Adrenal gland (tissue), 12 donors: ENCODE measurements around the gene USP11. TPM values are rescaled to one million over a fixed set of nuclear protein-coding genes. Genes with fewer than 3 reads are reported as not detected.

Experiments used
- DNase-seq, 7 donors: peaks; one replicate each; pipeline ENCODE4 v3.0.0-alpha.2; 2019 to 2020
- H3K27ac ChIP-seq, 5 donors: fragments of 200-600 bp; sonication (generic) in 4 of 5; 1 replicate in 3 of 5; 2 replicates in 2 of 5; pipeline versions ENCODE4 v1.5.1 to v1.8.0; 2016 to 2020; ENCODE audit warnings: mild to moderate bottlenecking in 1 of 5
- H3K27me3 ChIP-seq: fragments of 200-600 bp; 2 replicates; pipeline ENCODE4 v1.8.0; 2021
- H3K36me3 ChIP-seq, 2 donors: fragments of 200-600 bp; replicated peaks in 1 of 2; 1 replicate in 1 of 2; 2 replicates in 1 of 2; pipeline versions ENCODE4 v1.5.1 to v1.8.0; 2018 to 2022
- H3K4me1 ChIP-seq, 2 donors: fragments of 200-600 bp; replicated peaks in 1 of 2; 1 replicate in 1 of 2; 2 replicates in 1 of 2; pipeline versions ENCODE4 v1.5.1 to v1.8.0; 2018 to 2021
- H3K4me3 ChIP-seq, 4 donors: fragments of 200-600 bp; sonication (generic) in 3 of 4; one replicate each; pipeline ENCODE4 v1.5.1; 2016 to 2018
- H3K9me3 ChIP-seq, 3 donors: fragments of 200-600 bp; sonication (generic) in 1 of 3; replicated peaks in 1 of 3; 1 replicate in 2 of 3; 2 replicates in 1 of 3; pipeline versions ENCODE4 v1.5.1 to v1.8.0; 2016 to 2021
- POLR2A ChIP-seq, 2 donors: fragments of 450-650 bp; IDR thresholded peaks; one replicate each; pipeline ENCODE4 v1.6.1; 2017; ENCODE audit warnings: antibody characterized with exemption in 2 of 2, mild to moderate bottlenecking in 2 of 2, moderate library complexity in 1 of 2
- WGBS, 4 donors: extraction: QIAGEN DNeasy Blood & Tissue Kit in 2 of 4; methylation state at CpG; one replicate each; pipeline versions ENCODE4 v1.1.5 to v1.1.7; 2013 to 2017; 5-methylcytosine and 5-hydroxymethylcytosine counted together
- intact Hi-C, 2 donors: fragments of 100-400 bp; cut with DNase I; formaldehyde crosslinking; loops; one replicate each; pipeline versions ENCODE4 v1.14.1 to v1.15.0; 2022 to 2023
- polyA plus RNA-seq, 3 donors: library from polyadenylated mRNA; stranded (reverse); fragments of 200-250 nt in 2 of 3; fragments of 350-450 nt in 1 of 3; fragmentation: Illumina TruSeq in 1 of 3; extraction: RNeasy Lipid Tissue Mini Kit (QIAGEN cat#74804) in 1 of 3; gene quantifications; one replicate each; pipeline ENCODE4 v1.2.3, GENCODE V29; 2013 to 2014
- small RNA-seq, 2 donors: library from RNA; depleted of rRNA; stranded (forward); fragments of <200 nt; gene quantifications; one replicate each; pipeline ENCODE3, GENCODE V24; 2016
- total RNA-seq, 9 donors: library from RNA; depleted of rRNA in 4 of 9; stranded (reverse); fragments of >200 nt in 4 of 9; fragments of 120-200 nt in 1 of 9; fragmentation: NEBNext Ultra II Directional in 1 of 9; extraction: Animal tissue kit (Norgen Biotek cat#: 25700) in 1 of 9; gene quantifications; one replicate each; pipeline versions ENCODE4 v1.1.0 to v1.2.4, GENCODE V29; 2013 to 2023
- TF ChIP-seq, protein P1 (sequence below), 6 experiments: fragments of 450-650 bp in 4 of 6; fragments of 200-600 bp in 2 of 6; sonication (generic) in 1 of 6; IDR thresholded peaks; 1 replicate in 5 of 6; 2 replicates in 1 of 6; pipeline versions ENCODE4 v1.5.1 to v1.8.0; 2016 to 2021; ENCODE audit warnings: antibody characterized with exemption in 6 of 6, mild to moderate bottlenecking in 2 of 6, moderate library complexity in 1 of 6
- donor health status: healthy with polysubstance abuse.
- donor health status: Bipolar disorder and iron deficiency.
- donor health status: DM: yes; HTN: yes; CAD: no.
- donor health status: DM: no; HTN: no; CAD: no.
- donor health status: DM: no; HTN: no; CAD: no.
- donor health status: DM: yes; HTN: yes; CAD: no.

USP11 gene
- total and polyA plus RNA-seq, 12 donors: 27.4 to 63.0 (median 52.1) TPM

DNA sequence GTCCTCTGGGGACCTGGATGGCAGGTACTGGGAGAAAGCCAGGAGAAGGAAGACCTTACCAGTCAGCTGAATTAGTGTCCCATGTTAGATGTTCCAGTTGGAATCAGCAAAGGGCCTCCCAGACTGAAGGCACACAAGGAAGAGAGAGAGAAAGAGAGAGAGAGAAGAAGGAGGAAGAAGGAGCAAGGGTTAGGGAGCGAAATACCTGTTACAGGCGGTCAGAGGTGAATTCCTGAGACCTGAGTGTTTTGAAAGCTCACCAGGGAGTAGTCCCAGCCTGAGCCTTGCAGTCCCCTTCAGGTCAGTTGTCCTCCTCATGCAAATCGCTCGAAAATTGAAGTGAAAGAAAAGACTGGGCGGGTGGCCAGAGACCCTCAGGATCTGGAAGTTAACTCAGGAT is 60.3 kb downstream of the USP11 start:
- WGBS, 4 donors: 66 to 78% (median 73%) methylated on average over 5 of the region's 5 CpGs
- no peaks in the 10 kb centered on the region for H3K4me1 ChIP-seq
- H3K27ac ChIP-seq: no peak overlapping the region

DNA sequence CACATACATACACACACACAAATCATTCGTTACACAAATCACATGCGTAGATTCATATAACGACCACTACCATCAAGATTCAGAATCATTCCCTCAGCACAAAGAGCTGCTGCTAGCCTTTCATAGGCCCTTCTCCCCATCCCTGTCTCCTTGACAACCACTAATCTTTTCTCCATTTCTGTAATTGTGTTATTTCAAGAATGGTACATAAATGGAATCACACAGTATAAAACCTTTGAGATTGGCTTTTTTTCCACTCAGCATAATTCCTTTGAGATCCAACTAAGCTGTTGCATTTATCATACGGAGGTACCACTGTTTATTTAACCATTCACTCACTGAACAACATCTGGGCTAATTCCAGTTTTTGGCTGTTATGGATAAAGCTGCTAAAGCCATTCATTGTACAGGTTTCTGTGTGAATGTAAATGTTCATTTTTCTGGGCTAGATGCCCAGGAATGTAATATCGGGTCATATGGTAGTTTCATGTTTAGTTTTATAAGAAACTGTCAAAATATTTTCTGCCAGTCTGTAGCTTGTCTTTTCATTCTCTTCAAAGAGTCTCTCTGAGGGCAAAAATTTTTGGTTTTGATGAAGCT is 64.1 kb downstream of the USP11 start:
- H3K27ac ChIP-seq: no peak overlapping the region
- no peak overlapping the region for H3K4me3 ChIP-seq
- 64 to 74% (median 68%) methylated on average over 5 of the region's 5 CpGs for WGBS, 4 donors
- no peak for DNase-seq
- intact Hi-C loops: no loop called here
- no peaks in the 10 kb centered on the region for H3K9me3 ChIP-seq
- H3K27me3 ChIP-seq: peaks cover 3% of the 10 kb centered on the region
- TF ChIP-seq, protein P1, sequence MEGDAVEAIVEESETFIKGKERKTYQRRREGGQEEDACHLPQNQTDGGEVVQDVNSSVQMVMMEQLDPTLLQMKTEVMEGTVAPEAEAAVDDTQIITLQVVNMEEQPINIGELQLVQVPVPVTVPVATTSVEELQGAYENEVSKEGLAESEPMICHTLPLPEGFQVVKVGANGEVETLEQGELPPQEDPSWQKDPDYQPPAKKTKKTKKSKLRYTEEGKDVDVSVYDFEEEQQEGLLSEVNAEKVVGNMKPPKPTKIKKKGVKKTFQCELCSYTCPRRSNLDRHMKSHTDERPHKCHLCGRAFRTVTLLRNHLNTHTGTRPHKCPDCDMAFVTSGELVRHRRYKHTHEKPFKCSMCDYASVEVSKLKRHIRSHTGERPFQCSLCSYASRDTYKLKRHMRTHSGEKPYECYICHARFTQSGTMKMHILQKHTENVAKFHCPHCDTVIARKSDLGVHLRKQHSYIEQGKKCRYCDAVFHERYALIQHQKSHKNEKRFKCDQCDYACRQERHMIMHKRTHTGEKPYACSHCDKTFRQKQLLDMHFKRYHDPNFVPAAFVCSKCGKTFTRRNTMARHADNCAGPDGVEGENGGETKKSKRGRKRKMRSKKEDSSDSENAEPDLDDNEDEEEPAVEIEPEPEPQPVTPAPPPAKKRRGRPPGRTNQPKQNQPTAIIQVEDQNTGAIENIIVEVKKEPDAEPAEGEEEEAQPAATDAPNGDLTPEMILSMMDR (IDR thresholded peaks at IDR 0.05): no peak
- no peak for TF ChIP-seq POLR2A (IDR thresholded peaks at IDR 0.05)
- H3K4me1 ChIP-seq: no peaks in the 10 kb centered on the region
- H3K36me3 ChIP-seq: no peaks in the 10 kb centered on the region

More for the DNA sequence above, 60.3 kb downstream of the USP11 start:
- peaks cover 6% of the 10 kb centered on the region for H3K27me3 ChIP-seq
- no peak for DNase-seq
- no peak overlapping the region for H3K4me3 ChIP-seq
- TF ChIP-seq, protein P1 (IDR thresholded peaks at IDR 0.05): no peak
- TF ChIP-seq POLR2A (IDR thresholded peaks at IDR 0.05): no peak
- H3K9me3 ChIP-seq: no peaks in the 10 kb centered on the region
- no peaks in the 10 kb centered on the region for H3K36me3 ChIP-seq
- intact Hi-C loops: no loop called here

DNA sequence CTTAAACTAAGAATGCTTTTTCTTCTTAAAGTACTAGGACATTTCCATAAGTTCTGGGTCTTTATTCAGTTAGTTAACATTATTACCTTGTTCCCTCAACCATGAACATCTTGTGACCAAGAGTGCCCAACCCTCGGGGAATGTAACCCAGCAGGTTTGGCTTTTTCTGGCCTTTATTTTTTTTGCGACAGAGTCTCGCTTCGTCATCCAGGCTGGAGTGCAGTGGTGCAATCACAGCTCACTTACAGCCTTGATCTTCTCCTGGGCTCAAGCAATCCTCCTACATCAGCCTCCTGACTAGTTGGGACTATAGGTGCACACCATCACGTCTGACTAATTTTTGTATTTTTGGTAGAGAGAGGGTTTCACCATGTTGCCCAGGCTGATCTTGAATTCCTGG is 65.1 kb downstream of the USP11 start:
- no peak for TF ChIP-seq POLR2A (IDR thresholded peaks at IDR 0.05)
- TF ChIP-seq, protein P1 (IDR thresholded peaks at IDR 0.05): no peak
- no peak overlapping the region for H3K4me3 ChIP-seq
- intact Hi-C loops: no loop called here
- no peaks in the 10 kb centered on the region for H3K36me3 ChIP-seq
- H3K9me3 ChIP-seq: no peaks in the 10 kb centered on the region
- H3K4me1 ChIP-seq: no peaks in the 10 kb centered on the region
- WGBS, 4 donors: 71 to 81% (median 80%) methylated on average over 4 to 5 of the region's 5 CpGs
- peaks cover 7% of the 10 kb centered on the region for H3K27me3 ChIP-seq
- H3K27ac ChIP-seq: no peak overlapping the region
- DNase-seq: no peak

Small RNAs within 50 kb of the gene (small RNA-seq; reads per million reads assigned to genes)
- 0 reads per million in 2 donors for gene RN7SL785P

Other genes starting within 250 kb of the USP11 start
- 100 to 1,000 TPM; 149 to 362 (median 265) TPM for gene RGN, start 154.6 kb upstream of the USP11 start, total RNA-seq
- gene RGN, start 154.6 kb upstream of the USP11 start, polyA plus RNA-seq: 100 to 1,000 TPM; 188 to 487 (median 273) TPM
- gene NDUFB11, start 88.3 kb upstream of the USP11 start, total RNA-seq: 100 to 1,000 TPM in 8 of 9 donors, 10 to 100 TPM in 1; 77.0 to 169 (median 155) TPM
- gene NDUFB11, start 88.3 kb upstream of the USP11 start, polyA plus RNA-seq: 100 to 1,000 TPM in 1 of 3 donors, 10 to 100 TPM in 2; 49.6 to 110 (median 70.0) TPM
- 10 to 100 TPM; 27.7 to 54.8 (median 32.9) TPM for gene RBM10, start 87.8 kb upstream of the USP11 start, total RNA-seq
- 10 to 100 TPM; 35.2 to 75.9 (median 47.8) TPM for gene RBM10, start 87.8 kb upstream of the USP11 start, polyA plus RNA-seq
- 100 to 1,000 TPM; 167 to 356 (median 235) TPM for gene UBA1, start 39.2 kb upstream of the USP11 start, total RNA-seq
- gene UBA1, start 39.2 kb upstream of the USP11 start, polyA plus RNA-seq: 100 to 1,000 TPM; 160 to 214 (median 202) TPM
- gene CDK16, start 14.3 kb upstream of the USP11 start, total RNA-seq: 100 to 1,000 TPM in 8 of 9 donors, 10 to 100 TPM in 1; 50.5 to 187 (median 112) TPM
- gene CDK16, start 14.3 kb upstream of the USP11 start, polyA plus RNA-seq: 100 to 1,000 TPM in 2 of 3 donors, 10 to 100 TPM in 1; 74.7 to 137 (median 123) TPM
- gene ZNF157, start 137.6 kb downstream of the USP11 start, total RNA-seq: under 1 TPM in 5 of 9 donors, not detected in 4; 0.14 to 0.28 (median 0.26) TPM
- under 1 TPM; 0.10 to 0.20 (median 0.16) TPM for gene ZNF157, start 137.6 kb downstream of the USP11 start, polyA plus RNA-seq